ENCODE measurements around the gene TSHZ2. TPM values are rescaled to one million over a fixed set of nuclear protein-coding genes. Genes with fewer than 3 reads are reported as not detected.

The TSHZ2 gene
- total RNA-seq, 1 donor from 2014 or later, result 5.2 TPM

DNA sequence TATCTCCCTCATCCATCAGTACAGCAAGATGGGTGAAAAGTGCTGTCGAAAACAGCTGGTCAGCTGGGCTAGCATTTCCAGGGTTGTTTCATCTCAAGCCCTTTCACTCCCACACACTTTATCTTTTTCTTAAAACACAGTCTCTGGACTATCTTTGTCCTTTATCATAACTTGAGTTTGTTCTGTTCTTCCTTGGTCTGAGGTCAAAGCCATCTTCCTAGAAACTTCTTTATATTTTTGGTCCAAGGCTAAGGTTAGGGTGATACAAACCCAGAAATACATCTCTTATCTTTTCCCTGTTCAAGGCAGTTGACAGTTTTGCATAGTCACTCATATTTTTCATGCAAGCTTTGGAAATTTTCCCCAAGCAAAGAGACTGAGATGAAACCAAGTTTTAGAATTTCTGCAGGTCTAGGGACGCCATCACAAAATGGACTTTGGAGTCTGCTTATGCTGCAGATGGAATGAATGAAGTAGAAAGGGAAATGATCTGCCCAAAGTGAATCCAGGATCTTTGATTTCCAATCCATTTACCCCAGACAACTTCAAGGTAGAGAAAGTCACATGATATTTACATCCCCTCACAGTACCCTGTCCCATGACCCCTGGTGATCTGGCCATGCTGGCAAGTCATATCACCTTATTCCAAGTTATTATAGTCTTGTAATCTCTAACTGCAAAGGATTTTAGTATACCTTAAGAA lies 324.4 kb downstream of the TSHZ2 start:
- TF ChIP-seq, protein P1, sequence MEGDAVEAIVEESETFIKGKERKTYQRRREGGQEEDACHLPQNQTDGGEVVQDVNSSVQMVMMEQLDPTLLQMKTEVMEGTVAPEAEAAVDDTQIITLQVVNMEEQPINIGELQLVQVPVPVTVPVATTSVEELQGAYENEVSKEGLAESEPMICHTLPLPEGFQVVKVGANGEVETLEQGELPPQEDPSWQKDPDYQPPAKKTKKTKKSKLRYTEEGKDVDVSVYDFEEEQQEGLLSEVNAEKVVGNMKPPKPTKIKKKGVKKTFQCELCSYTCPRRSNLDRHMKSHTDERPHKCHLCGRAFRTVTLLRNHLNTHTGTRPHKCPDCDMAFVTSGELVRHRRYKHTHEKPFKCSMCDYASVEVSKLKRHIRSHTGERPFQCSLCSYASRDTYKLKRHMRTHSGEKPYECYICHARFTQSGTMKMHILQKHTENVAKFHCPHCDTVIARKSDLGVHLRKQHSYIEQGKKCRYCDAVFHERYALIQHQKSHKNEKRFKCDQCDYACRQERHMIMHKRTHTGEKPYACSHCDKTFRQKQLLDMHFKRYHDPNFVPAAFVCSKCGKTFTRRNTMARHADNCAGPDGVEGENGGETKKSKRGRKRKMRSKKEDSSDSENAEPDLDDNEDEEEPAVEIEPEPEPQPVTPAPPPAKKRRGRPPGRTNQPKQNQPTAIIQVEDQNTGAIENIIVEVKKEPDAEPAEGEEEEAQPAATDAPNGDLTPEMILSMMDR (IDR thresholded peaks at IDR 0.05), result no peak
- H3K9me3 ChIP-seq, result no peaks in the 10 kb centered on the region
- DNase-seq (no peak), ATAC-seq (no peak)
- no peaks in the 10 kb centered on the region for H3K27me3 ChIP-seq
- no peaks in the 10 kb centered on the region for H3K36me3 ChIP-seq
- H3K27ac ChIP-seq, result no peak overlapping the region
- no peaks in the 10 kb centered on the region for H3K4me1 ChIP-seq
- intact Hi-C loops (cut with DNase I), result no loop called here
- no peak overlapping the region for H3K4me3 ChIP-seq

DNA sequence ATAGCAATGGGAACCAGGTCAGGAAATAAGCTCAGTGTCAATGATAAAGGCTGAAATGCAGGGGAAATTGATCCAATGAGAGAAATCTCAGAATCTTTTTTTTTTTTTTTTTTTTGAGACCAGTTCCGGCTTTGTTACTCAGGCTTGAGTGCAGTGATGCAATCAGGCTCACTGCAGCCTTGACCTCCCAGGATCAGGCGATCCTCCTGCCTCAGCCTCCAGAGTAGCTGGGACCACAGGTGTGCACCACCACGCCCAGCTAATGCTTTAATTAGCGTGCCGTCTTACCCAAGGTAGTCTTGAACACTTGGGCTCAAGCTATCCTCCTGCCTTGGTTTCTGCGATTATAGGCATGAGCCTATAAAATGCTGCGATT lies 325.0 kb downstream of the TSHZ2 start:
- ATAC-seq (no peak), DNase-seq (no peak)
- no peak overlapping the region for H3K4me3 ChIP-seq
- no peaks in the 10 kb centered on the region for H3K4me1 ChIP-seq
- intact Hi-C loops (cut with DNase I), result no loop called here
- H3K9me3 ChIP-seq, result no peaks in the 10 kb centered on the region
- H3K27ac ChIP-seq, result no peak overlapping the region
- TF ChIP-seq, protein P1 (IDR thresholded peaks at IDR 0.05), result no peak
- no peaks in the 10 kb centered on the region for H3K27me3 ChIP-seq
- no peaks in the 10 kb centered on the region for H3K36me3 ChIP-seq

DNA sequence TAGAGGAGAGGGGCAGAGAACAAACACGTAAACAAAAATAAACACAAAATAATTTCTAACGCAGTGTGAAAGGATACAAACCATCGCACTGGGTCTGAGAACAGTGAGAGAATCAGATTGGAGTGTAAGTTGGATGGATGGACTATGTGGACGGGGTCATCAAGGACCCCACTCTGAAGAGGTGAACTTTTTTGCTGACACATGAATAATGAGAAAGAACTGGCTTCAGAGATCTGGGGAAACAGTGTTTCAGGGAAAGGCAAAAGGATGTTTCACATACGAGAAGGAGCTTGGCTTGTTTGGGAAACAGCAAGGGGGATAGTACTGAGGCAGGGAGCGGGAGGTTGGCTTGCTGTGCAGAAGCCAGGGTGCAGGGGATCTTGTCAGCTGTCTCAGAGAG lies 326.1 kb downstream of the TSHZ2 start:
- Histone ChIP-seq H3K36me3 (no peaks in the 10 kb centered on the region), H3K27me3 (no peaks in the 10 kb centered on the region), H3K4me3 (no peak overlapping the region), H3K9me3 (no peaks in the 10 kb centered on the region), H3K27ac (no peak overlapping the region), H3K4me1 (no peaks in the 10 kb centered on the region)
- TF ChIP-seq, protein P1 (IDR thresholded peaks at IDR 0.05), result no peak
- no peak for ATAC-seq
- DNase-seq, result no peak
- intact Hi-C loops (cut with DNase I), result no loop called here

DNA sequence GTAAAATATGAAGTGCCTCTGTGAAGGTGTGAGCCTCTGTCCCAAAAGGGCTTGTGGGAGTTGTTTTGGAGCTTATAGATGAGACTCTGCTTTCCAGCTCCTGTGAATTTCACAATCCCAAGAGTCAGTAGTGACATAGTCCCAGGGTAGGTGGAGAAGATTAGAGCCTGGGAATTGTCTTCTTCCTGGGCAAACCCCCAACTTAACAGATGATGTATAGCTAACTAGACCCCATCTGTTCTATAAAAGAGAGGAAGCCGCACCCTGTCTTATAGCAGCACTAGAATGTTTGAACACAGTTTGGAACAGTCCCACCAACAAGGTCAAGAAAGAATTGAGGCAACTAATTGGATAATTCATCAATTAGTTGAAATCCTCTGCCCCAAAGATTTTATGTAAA lies 326.8 kb downstream of the TSHZ2 start:
- no peaks in the 10 kb centered on the region for H3K4me1 ChIP-seq
- H3K36me3 ChIP-seq, result no peaks in the 10 kb centered on the region
- ATAC-seq, result no peak
- intact Hi-C loops (cut with DNase I), result no loop called here
- H3K4me3 ChIP-seq, result no peak overlapping the region
- H3K9me3 ChIP-seq, result no peaks in the 10 kb centered on the region
- H3K27me3 ChIP-seq, result no peaks in the 10 kb centered on the region
- H3K27ac ChIP-seq, result no peak overlapping the region
- TF ChIP-seq, protein P1 (IDR thresholded peaks at IDR 0.05), result no peak
- DNase-seq, result no peak

DNA sequence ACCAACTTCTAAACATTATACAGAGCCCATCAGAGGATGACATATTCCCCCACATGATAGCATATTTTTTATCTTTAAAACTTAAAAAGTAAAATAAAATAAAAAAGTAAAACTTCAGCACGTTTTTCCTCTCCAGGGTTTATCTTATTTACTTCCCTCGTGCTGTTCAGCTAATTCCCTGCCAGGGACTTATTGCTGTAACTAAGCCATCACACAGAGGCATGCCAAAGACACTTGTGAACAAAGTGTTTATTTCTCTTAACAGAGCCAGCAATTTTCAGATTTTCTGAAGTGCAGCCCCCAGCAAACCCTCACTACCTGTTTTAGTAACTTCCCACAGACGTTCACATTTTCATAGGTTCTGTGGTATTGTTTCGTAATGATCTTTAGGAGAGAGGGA lies 327.7 kb downstream of the TSHZ2 start:
- no peaks in the 10 kb centered on the region for H3K27me3 ChIP-seq
- no peak overlapping the region for H3K4me3 ChIP-seq
- H3K27ac ChIP-seq, result no peak overlapping the region
- ATAC-seq (no peak), DNase-seq (no peak)
- no peaks in the 10 kb centered on the region for H3K36me3 ChIP-seq
- TF ChIP-seq, protein P1 (IDR thresholded peaks at IDR 0.05), result no peak
- no peaks in the 10 kb centered on the region for H3K4me1 ChIP-seq
- no peaks in the 10 kb centered on the region for H3K9me3 ChIP-seq
- intact Hi-C loops (cut with DNase I), result no loop called here

DNA sequence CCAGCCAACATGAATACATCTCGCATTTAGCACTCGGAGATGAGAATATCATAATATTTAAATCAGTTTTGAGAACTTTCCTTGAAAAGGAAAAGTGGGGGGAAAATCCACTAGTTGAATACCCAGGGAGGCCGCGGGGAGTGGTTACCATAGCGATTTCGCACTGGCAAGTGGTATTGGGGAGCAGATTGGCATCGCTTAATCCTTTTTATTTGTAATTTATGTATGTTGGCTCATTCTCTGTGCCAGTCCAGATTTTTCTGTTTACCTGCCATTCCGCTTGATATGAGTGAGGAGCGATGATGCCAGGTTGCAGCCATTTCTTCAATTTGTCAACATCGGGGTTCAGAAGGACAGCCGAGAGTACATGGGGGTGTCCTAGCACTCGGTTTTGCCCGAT lies 329.7 kb downstream of the TSHZ2 start:
- TF ChIP-seq, protein P1 (IDR thresholded peaks at IDR 0.05), result no peak
- H3K27me3 ChIP-seq, result no peaks in the 10 kb centered on the region
- H3K9me3 ChIP-seq, result no peaks in the 10 kb centered on the region
- no peak overlapping the region for H3K4me3 ChIP-seq
- DNase-seq, result no peak
- H3K4me1 ChIP-seq, result no peaks in the 10 kb centered on the region
- H3K27ac ChIP-seq, result no peak overlapping the region
- intact Hi-C loops (cut with DNase I), result no loop called here
- no peak for ATAC-seq
- H3K36me3 ChIP-seq, result no peaks in the 10 kb centered on the region

All from upper lobe of right lung (tissue), 1 donor.